ENCODE measurements around the gene TMEM204. TPM values are rescaled to one million over a fixed set of nuclear protein-coding genes. Genes with fewer than 3 reads are reported as not detected.

Gene TMEM204
- total RNA-seq, 4 donors from 2014 or later: 39.5 to 75.0 (median 57.1) TPM

DNA sequence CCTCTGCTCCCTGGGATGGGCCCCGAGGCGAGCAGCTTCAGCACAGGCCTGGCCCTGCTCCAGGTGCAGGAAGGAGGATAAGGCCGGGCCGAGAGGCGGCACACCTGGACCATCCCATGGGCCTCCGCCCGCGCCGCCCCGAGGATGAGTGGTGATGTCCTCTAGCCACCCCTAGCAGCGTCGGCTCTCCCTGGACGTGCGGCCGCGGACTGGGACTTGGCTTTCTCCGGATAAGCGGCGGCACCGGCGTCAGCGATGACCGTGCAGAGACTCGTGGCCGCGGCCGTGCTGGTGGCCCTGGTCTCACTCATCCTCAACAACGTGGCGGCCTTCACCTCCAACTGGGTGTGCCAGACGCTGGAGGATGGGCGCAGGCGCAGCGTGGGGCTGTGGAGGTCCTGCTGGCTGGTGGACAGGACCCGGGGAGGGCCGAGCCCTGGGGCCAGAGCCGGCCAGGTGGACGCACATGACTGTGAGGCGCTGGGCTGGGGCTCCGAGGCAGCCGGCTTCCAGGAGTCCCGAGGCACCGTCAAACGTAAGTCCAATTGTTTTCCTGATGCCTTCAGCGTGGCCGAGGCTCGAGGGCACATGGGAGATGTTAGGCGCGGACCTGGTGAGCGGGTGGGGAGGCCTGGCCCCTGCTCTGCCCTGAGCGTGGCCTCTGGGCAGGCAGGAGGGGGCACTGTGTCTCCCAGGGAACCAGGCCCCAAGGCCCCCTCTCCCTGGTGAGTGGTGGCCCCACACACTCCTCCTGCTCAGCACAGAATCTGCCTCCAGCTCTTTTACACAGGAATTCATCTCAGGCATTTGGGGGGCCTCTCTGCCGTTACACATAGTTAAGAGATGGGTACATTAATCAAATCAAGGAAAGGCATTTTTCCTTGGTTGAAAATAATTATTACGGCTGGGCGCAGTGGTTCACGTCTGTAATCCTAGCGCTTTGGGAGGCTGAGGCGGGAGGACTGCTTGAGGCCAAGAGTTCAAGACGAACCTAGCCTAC, 855 bp downstream of the TMEM204 start:
- Histone ChIP-seq H3K36me3 (peaks cover 6 to 44% (median 41%) of the 10 kb centered on the region in 4 donors), H3K4me1 (peaks cover 61 to 92% (median 77%) of the 10 kb centered on the region in 4 donors), H3K4me3 (peak overlapping the region; percentile 64 to 71 (median 65)), H3K27ac (replicated peaks in 1 of 4) (peak overlapping the region; percentile 84 to 90 (median 86)), H3K27me3 (no peaks in the 10 kb centered on the region), H3K9me3 (no peaks in the 10 kb centered on the region)
- intact Hi-C loops (cut with DNase I): no loop called here
- TF ChIP-seq EP300 (IDR thresholded peaks at IDR 0.05) (no peak), POLR2AphosphoS5 (IDR thresholded peaks at IDR 0.05) (peak in 1 of 2 donors; percentile 8)
- 51% methylated on average over 8 of the region's 57 CpGs for WGBS
- DNase-seq (ENCODE audit: extremely low spot score): no peak

DNA sequence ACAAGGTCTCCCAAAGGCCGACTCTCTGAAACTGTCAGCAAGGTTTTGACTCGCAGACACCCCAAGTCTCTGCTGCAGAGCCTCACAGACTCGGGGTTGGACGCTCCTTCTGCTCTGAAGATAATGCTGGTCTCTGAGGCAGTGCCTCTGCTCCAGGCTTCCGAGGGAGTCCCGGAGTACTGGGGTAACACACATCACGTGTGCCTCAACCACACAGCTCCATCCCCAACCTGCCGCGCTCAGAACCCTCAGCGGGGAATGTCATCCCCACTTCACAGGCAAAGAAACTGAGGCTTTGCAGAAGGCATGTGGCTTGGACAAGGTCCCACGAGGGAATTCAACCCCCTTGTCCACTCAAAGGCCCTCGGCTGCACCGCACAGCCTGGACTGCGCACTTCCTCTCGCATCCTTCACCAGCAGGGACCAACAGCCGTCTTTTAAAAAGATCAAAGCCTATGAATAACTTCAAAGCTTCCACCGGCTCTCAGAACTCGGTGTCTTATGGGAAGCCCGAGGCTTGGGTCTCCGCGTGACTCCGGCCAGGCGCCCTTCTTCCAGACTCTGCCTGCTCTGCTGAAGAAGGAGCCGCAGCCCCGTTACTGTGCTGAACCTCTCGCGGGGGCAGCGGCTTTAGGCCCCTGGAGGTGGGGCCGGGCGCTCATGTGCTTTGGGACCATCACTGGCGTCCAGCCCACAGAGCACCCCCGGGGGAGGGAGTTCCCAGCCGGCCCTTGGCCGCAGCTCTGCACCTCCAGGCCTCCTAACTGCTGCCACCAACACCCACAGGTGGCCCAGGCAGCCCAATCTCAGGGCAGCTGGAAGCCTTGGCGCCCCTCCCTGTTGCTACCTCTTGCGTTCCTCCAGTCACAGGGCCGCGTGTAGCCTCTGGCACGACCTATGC, 2.2 kb downstream of the TMEM204 start:
- Histone ChIP-seq H3K4me1 (peaks cover 59 to 95% (median 78%) of the 10 kb centered on the region in 4 donors), H3K9me3 (no peaks in the 10 kb centered on the region), H3K36me3 (peaks cover 9 to 56% (median 54%) of the 10 kb centered on the region in 4 donors), H3K27me3 (no peaks in the 10 kb centered on the region), H3K27ac (replicated peaks in 1 of 4) (peak overlapping the region; percentile 84 to 90 (median 86)), H3K4me3 (peak overlapping the region; percentile 64 to 71 (median 65))
- intact Hi-C loops (cut with DNase I): no loop called here
- 62% methylated on average over 19 of the region's 39 CpGs for WGBS
- DNase-seq (ENCODE audit: extremely low spot score): no peak
- TF ChIP-seq, protein P1, sequence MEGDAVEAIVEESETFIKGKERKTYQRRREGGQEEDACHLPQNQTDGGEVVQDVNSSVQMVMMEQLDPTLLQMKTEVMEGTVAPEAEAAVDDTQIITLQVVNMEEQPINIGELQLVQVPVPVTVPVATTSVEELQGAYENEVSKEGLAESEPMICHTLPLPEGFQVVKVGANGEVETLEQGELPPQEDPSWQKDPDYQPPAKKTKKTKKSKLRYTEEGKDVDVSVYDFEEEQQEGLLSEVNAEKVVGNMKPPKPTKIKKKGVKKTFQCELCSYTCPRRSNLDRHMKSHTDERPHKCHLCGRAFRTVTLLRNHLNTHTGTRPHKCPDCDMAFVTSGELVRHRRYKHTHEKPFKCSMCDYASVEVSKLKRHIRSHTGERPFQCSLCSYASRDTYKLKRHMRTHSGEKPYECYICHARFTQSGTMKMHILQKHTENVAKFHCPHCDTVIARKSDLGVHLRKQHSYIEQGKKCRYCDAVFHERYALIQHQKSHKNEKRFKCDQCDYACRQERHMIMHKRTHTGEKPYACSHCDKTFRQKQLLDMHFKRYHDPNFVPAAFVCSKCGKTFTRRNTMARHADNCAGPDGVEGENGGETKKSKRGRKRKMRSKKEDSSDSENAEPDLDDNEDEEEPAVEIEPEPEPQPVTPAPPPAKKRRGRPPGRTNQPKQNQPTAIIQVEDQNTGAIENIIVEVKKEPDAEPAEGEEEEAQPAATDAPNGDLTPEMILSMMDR (IDR thresholded peaks at IDR 0.05): no peak
- peak in 1 of 2 donors; percentile 5 for TF ChIP-seq POLR2AphosphoS5 (IDR thresholded peaks at IDR 0.05)

DNA sequence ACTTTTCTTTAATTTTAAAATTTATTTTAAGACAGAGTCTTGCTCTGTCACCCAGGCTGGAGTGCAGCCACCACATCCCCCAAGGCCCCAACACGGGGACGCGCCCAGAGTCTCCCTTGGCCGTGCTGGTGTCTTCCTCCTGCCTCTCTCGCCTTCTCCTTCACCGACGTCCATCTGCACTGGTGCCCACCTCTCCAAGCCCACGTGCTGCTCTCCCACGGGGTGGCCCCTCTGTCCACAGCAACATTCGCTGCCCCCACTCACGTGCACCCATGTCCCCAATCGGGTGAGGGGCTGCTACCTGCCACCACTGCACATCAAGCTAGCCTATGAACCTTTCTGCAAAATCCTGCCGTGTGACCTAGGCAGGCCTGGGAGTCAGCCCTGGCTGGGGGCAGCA, 3.1 kb downstream of the TMEM204 start:
- 88% methylated on average over 12 of the region's 13 CpGs for WGBS
- DNase-seq (ENCODE audit: extremely low spot score): no peak
- Histone ChIP-seq H3K27ac (replicated peaks in 1 of 4) (peak overlapping the region; percentile 84 to 90 (median 86)), H3K36me3 (peaks cover 10 to 66% (median 64%) of the 10 kb centered on the region in 4 donors), H3K4me3 (peak overlapping the region; percentile 64 to 71 (median 65)), H3K4me1 (peaks cover 62 to 95% (median 77%) of the 10 kb centered on the region in 4 donors), H3K9me3 (no peaks in the 10 kb centered on the region), H3K27me3 (no peaks in the 10 kb centered on the region)
- intact Hi-C loops (cut with DNase I): no loop called here
- TF ChIP-seq, protein P1 (IDR thresholded peaks at IDR 0.05): no peak
- TF ChIP-seq POLR2A (IDR thresholded peaks at IDR 0.05; ENCODE audit: low read depth) (no peak), EP300 (IDR thresholded peaks at IDR 0.05) (no peak), POLR2AphosphoS5 (IDR thresholded peaks at IDR 0.05) (no peak)

DNA sequence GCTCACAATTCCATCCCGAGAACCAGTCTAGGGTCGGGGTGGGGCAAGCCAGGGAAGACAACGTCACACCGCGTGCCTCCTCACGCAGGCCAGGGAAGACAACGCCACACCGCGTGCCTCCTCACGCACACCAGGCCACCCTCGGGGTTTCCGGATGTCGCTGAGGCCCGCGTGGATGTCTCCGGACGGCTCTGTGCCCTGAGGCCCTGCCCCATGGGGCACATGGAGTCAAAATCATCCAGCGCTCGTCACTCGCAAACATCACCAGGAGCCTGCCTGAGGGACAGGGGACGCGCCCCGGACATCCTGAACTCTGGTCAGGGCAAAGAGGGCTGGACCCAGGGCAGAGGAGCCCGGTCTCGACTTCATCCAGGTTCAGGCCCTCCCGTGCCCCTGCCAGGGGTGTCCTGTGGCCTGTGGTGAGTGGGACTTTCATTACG, 3.7 kb downstream of the TMEM204 start:
- Histone ChIP-seq H3K27me3 (no peaks in the 10 kb centered on the region), H3K4me3 (peak overlapping the region; percentile 64 to 71 (median 65)), H3K4me1 (peaks cover 62 to 95% (median 77%) of the 10 kb centered on the region in 4 donors), H3K9me3 (no peaks in the 10 kb centered on the region), H3K36me3 (peaks cover 15 to 71% (median 69%) of the 10 kb centered on the region in 4 donors), H3K27ac (replicated peaks in 1 of 4) (peak overlapping the region; percentile 84 to 90 (median 86))
- no peak for DNase-seq (ENCODE audit: extremely low spot score)
- 84% methylated on average over 14 of the region's 27 CpGs for WGBS
- intact Hi-C loops (cut with DNase I): no loop called here
- TF ChIP-seq, protein P1 (IDR thresholded peaks at IDR 0.05): no peak
- TF ChIP-seq POLR2AphosphoS5 (IDR thresholded peaks at IDR 0.05): peak in 1 of 2 donors; percentile 5
